Activated CD4-positive, alpha-beta T cell treated with anti-CD3 and anti-CD28 coated beads for 36 hours (primary cell): Measurements from ENCODE around the gene IL13. TPM values are rescaled to one million over a fixed set of nuclear protein-coding genes. Genes with fewer than 3 reads are reported as not detected.
A peak's percentile ranks its signal among the peaks of the same experiment; 100 is the strongest.

Experiments
- ATAC-seq: fragments of 200-7000 bp; cut with Tn5 transposase; one replicate; pipeline ENCODE4 v1.10.0; 2021; ENCODE audit warnings: mild to moderate bottlenecking, moderate library complexity
- CTCF ChIA-PET: fragments of 350-600 bp; sonication (Branson Sonifier 250); formaldehyde crosslinking; loops from one replicate; lab custom pipeline; 2021; ENCODE audit warnings: antibody characterized with exemption; lab: Charles Lee
- POLR2A ChIA-PET: fragments of 350-600 bp; sonication (Branson Sonifier 250); formaldehyde crosslinking; loops from one replicate; lab custom pipeline; 2021; ENCODE audit warnings: antibody characterized with exemption, inconsistent platforms; lab: Charles Lee
- DNase-seq: peaks from one replicate; pipeline ENCODE4 v3.0.0-alpha.2; 2020
- H3K27ac Mint-ChIP-seq: one replicate; pipeline ENCODE4 v1.8.0; 2021; ENCODE audit warnings: mixed read lengths
- H3K27me3 Mint-ChIP-seq: one replicate; pipeline ENCODE4 v1.8.0; 2021; ENCODE audit warnings: mixed read lengths
- H3K36me3 Mint-ChIP-seq: one replicate; pipeline ENCODE4 v1.8.0; 2021; ENCODE audit warnings: low read depth, mixed read lengths
- H3K4me1 Mint-ChIP-seq: one replicate; pipeline ENCODE4 v1.8.0; 2021; ENCODE audit warnings: mixed read lengths
- H3K4me3 Mint-ChIP-seq: one replicate; pipeline ENCODE4 v1.8.0; 2021; ENCODE audit warnings: mild to moderate bottlenecking, moderate library complexity, mixed read lengths
- H3K9me3 Mint-ChIP-seq: one replicate; pipeline ENCODE4 v1.8.0; 2021; ENCODE audit warnings: low read depth, mixed read lengths
- intact Hi-C, 2 experiments: fragments of 100-400 bp; cut with DNase I in 1 of 2; cut with micrococcal nuclease in 1 of 2; formaldehyde crosslinking; loops; one replicate each; pipeline versions ENCODE4 v1.14.2 to v1.15.1; 2022 to 2024; cut with DNase I, micrococcal nuclease
- total RNA-seq, 2 experiments: library from RNA; stranded (reverse); gene quantifications; one replicate each; pipeline ENCODE4 v1.2.3, GENCODE V29; 2021

Gene IL13
- total RNA-seq, 2 experiments from 2014 or later: 3.9 to 5.5 TPM

DNA sequence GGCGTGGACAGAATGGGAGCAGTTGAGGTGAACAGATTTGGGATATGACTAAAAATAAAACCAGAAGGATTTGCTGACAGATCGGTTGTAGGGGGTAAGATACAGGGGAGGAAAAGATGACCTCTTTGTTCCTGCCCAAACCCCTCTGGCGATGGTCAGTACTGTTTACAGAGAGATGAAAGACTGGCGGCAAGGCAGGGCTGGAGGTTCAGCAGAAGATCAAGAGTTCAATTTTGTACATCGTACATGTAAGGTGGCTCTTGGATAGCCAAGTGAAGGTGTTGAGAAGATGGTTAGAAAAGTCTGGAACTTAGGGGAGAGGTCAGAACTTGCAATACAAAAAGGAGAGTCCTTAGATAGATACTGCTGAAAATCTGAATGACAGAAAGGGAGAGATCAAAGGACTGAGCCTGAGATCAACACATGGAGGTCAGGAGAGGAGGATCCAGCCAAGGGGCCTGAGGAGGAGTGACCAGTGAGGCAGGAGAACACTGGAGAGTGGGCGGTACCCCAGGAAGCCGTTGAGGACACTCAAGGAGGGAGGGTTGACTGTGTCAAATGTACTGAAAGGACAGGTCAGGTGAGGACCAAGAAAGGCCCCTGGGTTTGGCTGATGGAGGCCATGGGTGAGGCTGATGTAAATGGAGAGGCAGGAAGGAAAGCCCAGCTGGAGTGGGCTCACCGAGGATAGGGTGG lies 23.0 kb downstream of the IL13 start:
- intact Hi-C loops: no loop called here
- ATAC-seq: no peak
- no peak overlapping the region for H3K27ac Mint-ChIP-seq
- CTCF ChIA-PET: no interaction called here
- no peaks in the 10 kb centered on the region for H3K9me3 Mint-ChIP-seq
- POLR2A ChIA-PET: no interaction called here
- no peaks in the 10 kb centered on the region for H3K36me3 Mint-ChIP-seq
- no peak for DNase-seq
- H3K4me1 Mint-ChIP-seq: peaks cover 15% of the 10 kb centered on the region
- H3K4me3 Mint-ChIP-seq: no peak overlapping the region
- H3K27me3 Mint-ChIP-seq: no peaks in the 10 kb centered on the region

GRCh38 chr5:132681476-132681831 lies 23.5 kb downstream of the IL13 start:
- intact Hi-C loops: no loop called here

DNA sequence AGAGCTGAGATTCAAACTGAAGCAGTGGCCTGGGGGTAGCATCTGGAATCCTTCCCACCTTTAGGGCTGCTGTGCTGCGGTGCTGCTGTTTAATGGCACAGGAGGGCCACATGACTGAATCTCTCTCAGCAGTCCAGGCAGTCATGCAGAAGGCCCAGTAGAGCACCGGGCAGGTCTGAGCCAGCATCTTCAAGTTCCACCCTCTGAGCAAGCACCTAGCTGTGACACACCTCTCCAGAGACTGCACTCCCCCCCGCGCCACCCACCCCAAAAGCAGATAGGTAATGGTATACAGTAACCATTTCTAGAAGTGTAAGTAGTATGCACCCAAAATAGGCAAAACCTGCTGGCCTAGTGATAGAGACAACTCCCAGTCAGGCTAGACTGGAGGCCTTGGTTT lies 24.0 kb downstream of the IL13 start:
- H3K27ac Mint-ChIP-seq: no peak overlapping the region
- H3K36me3 Mint-ChIP-seq: no peaks in the 10 kb centered on the region
- no peak for DNase-seq
- CTCF ChIA-PET: no interaction called here
- no peaks in the 10 kb centered on the region for H3K9me3 Mint-ChIP-seq
- no peak overlapping the region for H3K4me3 Mint-ChIP-seq
- POLR2A ChIA-PET: no interaction called here
- intact Hi-C loops: no loop called here
- H3K4me1 Mint-ChIP-seq: peaks cover 14% of the 10 kb centered on the region
- no peaks in the 10 kb centered on the region for H3K27me3 Mint-ChIP-seq
- ATAC-seq: no peak

More at GRCh38 chr5:132681476-132681831, 23.5 kb downstream of the IL13 start:
- POLR2A ChIA-PET: no interaction called here
- no peak for DNase-seq
- H3K4me1 Mint-ChIP-seq: peaks cover 13% of the 10 kb centered on the region
- no peak overlapping the region for H3K4me3 Mint-ChIP-seq
- CTCF ChIA-PET: no interaction called here
- H3K27me3 Mint-ChIP-seq: no peaks in the 10 kb centered on the region
- H3K9me3 Mint-ChIP-seq: no peaks in the 10 kb centered on the region
- H3K27ac Mint-ChIP-seq: no peak overlapping the region
- no peak for ATAC-seq
- H3K36me3 Mint-ChIP-seq: no peaks in the 10 kb centered on the region

- intact Hi-C loops: no loop called here
- CTCF ChIA-PET: interaction anchor here (0.8 kb wide), 1 partner anchor 33 kb away, joined by 3 read pairs; no protein-coding TSS in a partner anchor
- DNase-seq (no peak), ATAC-seq (no peak)
- Mint-ChIP-seq H3K27ac (no peak overlapping the region), H3K27me3 (no peaks in the 10 kb centered on the region), H3K4me1 (peaks cover 33% of the 10 kb centered on the region), H3K36me3 (peaks cover 2% of the 10 kb centered on the region), H3K9me3 (no peaks in the 10 kb centered on the region), H3K4me3 (no peak overlapping the region)
- POLR2A ChIA-PET: no interaction called here
Measured at GRCh38 chr5:132684491-132684890, 26.5 kb downstream of the IL13 start.

DNA sequence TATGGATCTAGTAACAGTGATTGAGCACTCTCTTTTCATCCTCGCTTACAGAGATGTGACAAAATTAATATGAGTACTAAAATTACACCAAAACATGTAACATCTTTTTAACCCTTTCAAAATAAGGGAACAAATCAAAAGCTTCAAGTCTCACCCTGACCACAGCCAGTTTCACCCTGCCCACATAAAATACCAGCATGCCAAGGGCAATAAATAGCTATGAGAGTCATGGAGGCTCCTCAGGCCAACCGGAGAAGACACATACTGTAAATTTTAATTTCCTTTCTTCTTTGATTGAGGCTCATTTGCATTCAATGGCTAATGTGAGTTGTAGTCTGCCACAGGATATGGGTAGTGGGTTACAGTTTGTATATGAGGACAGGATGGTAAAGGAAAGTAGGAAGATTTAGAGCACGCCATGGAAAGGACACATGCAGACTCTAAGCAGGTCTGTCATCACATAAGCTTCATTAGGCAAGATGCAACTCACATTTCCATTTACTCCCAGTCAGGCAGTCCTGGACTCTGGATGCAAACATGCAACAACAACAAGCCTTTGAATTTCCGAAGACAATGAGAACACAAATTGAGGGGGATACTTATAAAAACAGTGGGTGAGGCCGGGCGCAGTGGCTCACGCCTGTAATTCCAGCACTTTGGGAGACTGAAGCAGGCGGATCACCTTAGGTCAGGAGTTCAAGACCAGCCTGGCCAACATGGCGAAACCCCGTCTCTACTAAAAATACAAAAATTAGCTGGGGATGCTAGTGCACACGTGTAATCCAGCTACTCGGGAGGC lies 27.1 kb downstream of the IL13 start:
- Mint-ChIP-seq H3K27ac (no peak overlapping the region), H3K9me3 (no peaks in the 10 kb centered on the region), H3K4me3 (no peak overlapping the region), H3K36me3 (peaks cover 2% of the 10 kb centered on the region), H3K27me3 (no peaks in the 10 kb centered on the region), H3K4me1 (peaks cover 33% of the 10 kb centered on the region)
- intact Hi-C loops: no loop called here
- ChIA-PET POLR2A (no interaction called here), CTCF (interaction anchor here (0.8 kb wide), 1 partner anchor 32 kb away, joined by 3 read pairs; no protein-coding TSS in a partner anchor)
- ATAC-seq: no peak
- peak; percentile 59 for DNase-seq

DNA sequence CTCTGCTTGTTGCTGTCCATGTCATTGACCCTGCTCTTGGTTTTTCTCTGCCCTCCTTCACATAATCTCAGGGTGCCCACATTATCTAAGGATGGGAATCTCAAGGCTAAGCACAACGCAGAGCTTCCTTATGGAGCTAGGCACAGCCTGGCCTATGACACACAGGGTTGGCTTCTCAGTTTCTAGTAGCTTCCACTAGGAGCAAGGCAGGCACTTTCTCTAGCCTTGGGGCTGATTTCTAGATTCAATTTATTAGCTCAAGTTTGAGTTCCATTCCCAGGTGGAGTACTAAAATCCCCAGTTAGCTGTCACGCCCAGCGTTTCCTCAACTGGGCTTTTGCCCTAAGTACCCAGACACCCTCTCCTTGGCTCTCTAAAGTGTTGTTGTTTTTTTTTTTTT lies 28.2 kb downstream of the IL13 start:
- Mint-ChIP-seq H3K27ac (no peak overlapping the region), H3K27me3 (no peaks in the 10 kb centered on the region), H3K9me3 (no peaks in the 10 kb centered on the region), H3K4me3 (no peak overlapping the region), H3K4me1 (peaks cover 33% of the 10 kb centered on the region), H3K36me3 (peaks cover 2% of the 10 kb centered on the region)
- intact Hi-C loops: no loop called here
- ATAC-seq (no peak), DNase-seq (no peak)
- ChIA-PET CTCF (no interaction called here), POLR2A (interaction anchor here (0.6 kb wide), 1 partner anchor 132 kb away, joined by 4 read pairs; no protein-coding TSS in a partner anchor)

DNA sequence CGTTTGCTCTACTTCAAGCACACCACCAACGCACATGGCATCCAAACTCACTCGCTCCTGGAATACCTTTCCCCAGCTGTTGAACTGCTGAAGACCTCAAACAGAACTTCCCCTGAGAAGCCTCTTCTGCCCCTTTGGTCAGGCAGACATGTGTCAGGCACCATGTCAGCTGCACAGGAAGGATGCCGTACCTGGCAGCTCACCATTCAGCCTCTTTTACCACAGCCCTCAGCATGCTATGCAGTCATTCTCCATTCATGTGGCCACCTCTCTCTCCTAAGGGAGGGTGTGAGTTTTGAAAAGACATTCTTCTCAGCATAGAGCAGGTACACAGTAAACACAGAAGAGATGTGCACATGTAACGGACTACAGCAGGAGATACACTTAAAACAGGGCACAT lies 30.0 kb downstream of the IL13 start:
- intact Hi-C loops: loop anchor here (1.0 kb wide), 1 partner anchor 47 kb away; no protein-coding TSS in a partner anchor
- Mint-ChIP-seq H3K9me3 (no peaks in the 10 kb centered on the region), H3K27ac (peak overlapping the region; percentile 74), H3K4me1 (peaks cover 37% of the 10 kb centered on the region), H3K36me3 (peaks cover 4% of the 10 kb centered on the region), H3K4me3 (no peak overlapping the region), H3K27me3 (no peaks in the 10 kb centered on the region)
- ChIA-PET POLR2A (interaction anchor here (0.6 kb wide), 3 partner anchors 10 to 277 kb away, joined by 3 to 7 read pairs (median 4); no protein-coding TSS in a partner anchor), CTCF (interaction anchor here (1.0 to 1.8 kb wide), 2 partner anchors 50 to 187 kb away, joined by 3 to 9 read pairs; no protein-coding TSS in a partner anchor)
- DNase-seq: peak; percentile 59
- ATAC-seq: peak; percentile 74

GRCh38 chr5:132688536-132689339 lies 30.8 kb downstream of the IL13 start:
- ATAC-seq (peak; percentile 77), DNase-seq (peak; percentile 51)
- Mint-ChIP-seq H3K4me1 (peaks cover 37% of the 10 kb centered on the region), H3K4me3 (no peak overlapping the region), H3K9me3 (no peaks in the 10 kb centered on the region), H3K27me3 (no peaks in the 10 kb centered on the region), H3K36me3 (peaks cover 4% of the 10 kb centered on the region), H3K27ac (peak overlapping the region; percentile 76)
- ChIA-PET CTCF (interaction anchor here (1.0 to 2.2 kb wide), 8 partner anchors 13 to 225 kb away, joined by 3 to 9 read pairs (median 4); no protein-coding TSS in a partner anchor), POLR2A (interaction anchor here (0.5 to 0.7 kb wide), 3 partner anchors 20 to 333 kb away, joined by 3 to 6 read pairs (median 4); no protein-coding TSS in a partner anchor)
- intact Hi-C loops: loop anchor here (1.0 kb wide), 1 partner anchor 47 kb away; no protein-coding TSS in a partner anchor

DNA sequence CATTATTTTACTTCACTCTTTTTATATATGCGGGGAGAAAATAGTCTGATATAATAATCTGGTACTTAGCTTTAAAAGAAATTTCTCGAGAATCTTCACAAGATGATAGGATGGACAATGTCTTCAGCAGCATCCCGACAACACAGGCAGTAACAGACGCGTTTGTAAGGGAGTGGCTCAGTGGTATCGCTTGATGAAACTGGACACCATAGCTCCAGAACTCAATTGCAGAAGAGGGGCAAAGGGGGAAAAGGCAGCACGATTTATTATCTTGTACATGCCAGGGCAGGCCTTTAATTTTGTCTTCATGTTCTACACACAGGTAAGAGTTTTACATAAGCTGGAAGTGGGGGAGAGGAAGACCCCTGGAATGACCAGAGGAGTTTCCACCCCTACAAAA lies 31.5 kb downstream of the IL13 start:
- H3K4me1 Mint-ChIP-seq: peaks cover 33% of the 10 kb centered on the region
- ChIA-PET POLR2A (interaction anchor here (0.7 kb wide), 1 partner anchor 20 kb away, joined by 3 read pairs; no protein-coding TSS in a partner anchor), CTCF (interaction anchor here (1.0 to 2.2 kb wide), 8 partner anchors 13 to 226 kb away, joined by 3 to 6 read pairs (median 3); no protein-coding TSS in a partner anchor)

GRCh38 chr5:132690156-132690555 lies 32.2 kb downstream of the IL13 start:
- Mint-ChIP-seq H3K36me3 (peaks cover 4% of the 10 kb centered on the region), H3K4me3 (no peak overlapping the region), H3K9me3 (no peaks in the 10 kb centered on the region), H3K4me1 (peaks cover 27% of the 10 kb centered on the region), H3K27me3 (no peaks in the 10 kb centered on the region), H3K27ac (no peak overlapping the region)
- DNase-seq (no peak), ATAC-seq (no peak)
- intact Hi-C loops: no loop called here
- ChIA-PET POLR2A (no interaction called here), CTCF (interaction anchor here (0.6 to 2.2 kb wide), 8 partner anchors 12 to 163 kb away, joined by 3 to 6 read pairs (median 3); no protein-coding TSS in a partner anchor)

More for the DNA sequence above, 31.5 kb downstream of the IL13 start:
- no peak overlapping the region for H3K27ac Mint-ChIP-seq
- intact Hi-C loops: no loop called here
- ATAC-seq (no peak), DNase-seq (no peak)
- H3K27me3 Mint-ChIP-seq: no peaks in the 10 kb centered on the region
- H3K4me3 Mint-ChIP-seq: no peak overlapping the region
- H3K9me3 Mint-ChIP-seq: no peaks in the 10 kb centered on the region
- H3K36me3 Mint-ChIP-seq: peaks cover 4% of the 10 kb centered on the region
